ENCODE measurements around the gene STK33. TPM values are rescaled to one million over a fixed set of nuclear protein-coding genes. Genes with fewer than 3 reads are reported as not detected.
A peak's percentile ranks its signal among the peaks of the same experiment; 100 is the strongest.

The STK33 gene
- total RNA-seq, 1 donor from 2014 or later = 3.4 TPM

GRCh38 chr11:8372641-8373381 lies 221.2 kb downstream of the STK33 start:
- Mint-ChIP-seq H3K4me1 (ENCODE audit: low read depth) (no peaks in the 10 kb centered on the region), H3K27ac (ENCODE audit: unreplicated experiment) (no peak overlapping the region), H3K27me3 (ENCODE audit: low read depth) (peaks cover 5% of the 10 kb centered on the region), H3K36me3 (ENCODE audit: low read depth) (no peaks in the 10 kb centered on the region), H3K4me3 (ENCODE audit: unreplicated experiment) (no peak overlapping the region), H3K9me3 (ENCODE audit: low read depth) (no peaks in the 10 kb centered on the region)
- TF ChIP-seq CTCF (IDR thresholded peaks at IDR 0.05) = no peak
- DNase-seq (ENCODE audit: low spot score) = peak; percentile 54

DNA sequence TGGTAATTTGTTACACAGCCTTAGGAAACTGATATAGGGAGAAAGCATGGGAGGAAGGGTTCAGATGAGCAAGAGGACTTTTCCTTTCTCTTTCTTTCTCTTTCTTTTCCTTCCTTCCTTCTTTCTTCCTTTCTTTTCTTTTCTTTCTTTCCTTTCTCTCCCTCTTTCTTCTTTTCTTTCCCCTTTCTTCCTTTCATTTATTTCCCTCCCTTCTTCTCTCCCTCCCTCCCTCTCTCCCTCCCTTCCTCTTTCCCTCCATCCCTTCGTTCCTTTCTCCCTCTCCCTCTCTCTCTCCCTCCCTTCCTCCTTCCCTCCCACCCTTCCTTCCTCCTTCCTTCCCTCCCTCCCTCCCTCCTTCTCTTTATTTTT lies 222.5 kb downstream of the STK33 start:
- Mint-ChIP-seq H3K4me3 (ENCODE audit: unreplicated experiment) (no peak overlapping the region), H3K27me3 (ENCODE audit: low read depth) (peaks cover 5% of the 10 kb centered on the region), H3K27ac (ENCODE audit: unreplicated experiment) (no peak overlapping the region), H3K36me3 (ENCODE audit: low read depth) (no peaks in the 10 kb centered on the region), H3K9me3 (ENCODE audit: low read depth) (no peaks in the 10 kb centered on the region), H3K4me1 (ENCODE audit: low read depth) (no peaks in the 10 kb centered on the region)
- no peak for TF ChIP-seq CTCF (IDR thresholded peaks at IDR 0.05)
- no peak for DNase-seq (ENCODE audit: low spot score)

GRCh38 chr11:8370812-8371515 lies 223.1 kb downstream of the STK33 start:
- Mint-ChIP-seq H3K4me1 (ENCODE audit: low read depth) (no peaks in the 10 kb centered on the region), H3K27ac (ENCODE audit: unreplicated experiment) (no peak overlapping the region), H3K9me3 (ENCODE audit: low read depth) (no peaks in the 10 kb centered on the region), H3K27me3 (ENCODE audit: low read depth) (peaks cover 5% of the 10 kb centered on the region), H3K4me3 (ENCODE audit: unreplicated experiment) (no peak overlapping the region), H3K36me3 (ENCODE audit: low read depth) (no peaks in the 10 kb centered on the region)
- peak; percentile 40 for DNase-seq (ENCODE audit: low spot score)
- no peak for TF ChIP-seq CTCF (IDR thresholded peaks at IDR 0.05)

DNA sequence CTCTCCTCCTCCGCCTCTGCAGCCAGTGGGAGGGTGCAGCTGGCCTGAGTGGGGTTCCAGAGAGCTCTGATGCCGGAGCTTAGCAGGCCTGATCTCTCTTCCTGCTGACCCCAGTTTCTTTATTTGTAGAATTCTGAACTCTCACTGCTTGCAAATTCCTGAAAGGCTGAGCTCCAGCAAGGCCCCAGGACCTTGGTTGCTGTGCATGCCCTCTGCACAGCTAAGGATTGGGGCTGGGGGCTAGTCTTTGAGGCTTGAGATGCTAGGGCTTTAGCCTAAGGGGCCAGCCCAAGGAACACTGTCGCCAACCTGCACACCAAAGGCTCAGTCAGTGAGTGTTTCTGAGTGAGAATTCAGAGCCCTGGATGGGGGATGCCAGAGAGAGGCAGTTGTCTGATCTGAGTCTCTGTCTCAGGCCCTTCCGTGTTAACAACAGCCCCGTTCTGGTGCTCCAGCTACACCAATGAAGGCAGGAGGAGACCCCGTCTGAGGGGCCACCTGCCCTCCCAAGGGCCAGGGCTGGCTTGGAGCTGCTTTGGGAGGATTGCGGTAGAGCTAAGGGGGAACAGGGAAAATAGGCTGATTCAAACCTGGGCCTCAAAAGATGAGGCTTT lies 224.3 kb downstream of the STK33 start:
- Mint-ChIP-seq H3K27me3 (ENCODE audit: low read depth) (peaks cover 5% of the 10 kb centered on the region), H3K4me3 (ENCODE audit: unreplicated experiment) (no peak overlapping the region), H3K27ac (ENCODE audit: unreplicated experiment) (no peak overlapping the region), H3K9me3 (ENCODE audit: low read depth) (no peaks in the 10 kb centered on the region), H3K4me1 (ENCODE audit: low read depth) (no peaks in the 10 kb centered on the region), H3K36me3 (ENCODE audit: low read depth) (no peaks in the 10 kb centered on the region)
- peak; percentile 39 for DNase-seq (ENCODE audit: low spot score)
- TF ChIP-seq CTCF (IDR thresholded peaks at IDR 0.05) = no peak

- no peaks in the 10 kb centered on the region for H3K4me1 Mint-ChIP-seq (ENCODE audit: low read depth)
- no peaks in the 10 kb centered on the region for H3K9me3 Mint-ChIP-seq (ENCODE audit: low read depth)
- H3K36me3 Mint-ChIP-seq (ENCODE audit: low read depth) = no peaks in the 10 kb centered on the region
- TF ChIP-seq CTCF (IDR thresholded peaks at IDR 0.05) = no peak
- peak; percentile 46 for DNase-seq (ENCODE audit: low spot score)
- H3K27ac Mint-ChIP-seq (ENCODE audit: unreplicated experiment) = no peak overlapping the region
- peaks cover 10% of the 10 kb centered on the region for H3K27me3 Mint-ChIP-seq (ENCODE audit: low read depth)
- no peak overlapping the region for H3K4me3 Mint-ChIP-seq (ENCODE audit: unreplicated experiment)
These were observed 225.3 kb downstream of the STK33 start for GRCh38 chr11:8368772-8369171.

Data from chondrocyte (in vitro differentiated cells).